ENCODE measurements around the gene SPAG4.

GRCh38 chr20:35586751-35587425 lies 28.7 kb upstream of the SPAG4 start:
- TF ChIP-seq CTCF (IDR thresholded peaks at IDR 0.05; ENCODE audit: low read depth, low read length, poor library complexity, severe bottlenecking) (no peak), EZH2phosphoT487 (IDR thresholded peaks at IDR 0.05; ENCODE audit: borderline replicate concordance, low read length) (no peak)
